Kidney glomerular epithelial cell (primary cell): Measurements from ENCODE around the gene ACBD5.

Source experiments
- DNase-seq: peaks from one replicate; lab custom pipeline; 2025; lab: John Stamatoyannopoulos, UW

Gene ACBD5

GRCh38 chr10:27152687-27153086, 87.9 kb downstream of the ACBD5 start:
- no peak for DNase-seq

DNA sequence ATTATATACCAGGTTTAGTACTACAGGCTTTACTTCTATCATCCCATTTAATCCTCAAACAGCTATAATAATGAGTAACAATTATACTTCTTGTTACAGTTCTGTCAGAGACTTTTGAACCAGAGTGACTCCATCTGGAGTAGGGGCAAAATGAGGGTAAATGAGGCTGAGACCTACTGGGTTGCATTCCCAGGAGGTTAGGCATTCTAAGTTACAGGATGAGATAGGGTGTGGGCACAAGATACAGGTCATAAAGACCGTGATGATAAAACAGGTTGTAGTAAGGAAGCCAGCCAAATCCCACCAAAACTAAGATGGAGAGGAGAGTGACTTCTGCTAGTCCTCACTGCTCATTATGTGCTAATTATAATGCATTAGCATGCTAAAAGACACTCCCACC, 90.3 kb downstream of the ACBD5 start:
- DNase-seq = no peak

- DNase-seq = no peak
Observed at GRCh38 chr10:27147701-27148100, 92.9 kb downstream of the ACBD5 start.

DNA sequence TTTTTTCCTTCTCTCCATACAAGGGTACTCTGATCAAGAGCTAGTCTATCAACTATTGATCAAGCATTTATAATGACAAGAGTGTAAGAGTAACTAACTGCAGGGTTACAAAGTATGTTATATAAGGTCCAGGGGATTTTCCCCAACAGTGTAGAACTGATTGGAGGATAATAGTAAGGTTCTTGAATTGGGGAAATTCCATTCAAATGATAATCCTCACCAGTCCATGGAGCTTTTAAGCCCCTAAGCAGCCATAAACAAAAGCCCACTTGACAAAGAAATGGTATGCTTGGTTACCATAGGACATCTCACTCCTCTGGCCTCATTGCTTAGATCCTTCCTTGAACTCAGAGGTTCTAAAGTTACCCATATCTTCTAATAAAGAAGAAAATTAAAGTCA, 94.7 kb downstream of the ACBD5 start:
- no peak for DNase-seq
